OCI-LY3 (cell line): ENCODE results near the gene ARNT2.
A peak's percentile ranks its signal among the peaks of the same experiment; 100 is the strongest.

Experiments
- H2AFZ ChIP-seq: fragments of 200-600, 300-600 bp; shearing (Covaris generic); 2 replicates; pipeline ENCODE4 v1.6.0; 2014; ENCODE audit warnings: antibody characterized with exemption, low read depth, low read length
- H3K27ac ChIP-seq: fragments of 200-600, 300-600 bp; sonication (generic); 2 replicates; pipeline ENCODE4 v1.5.1; 2014; ENCODE audit warnings: mild to moderate bottlenecking, low read length, moderate library complexity, mixed read lengths
- H3K27me3 ChIP-seq: fragments of 200-600, 300-600 bp; sonication (generic); 2 replicates; pipeline ENCODE4 v1.6.1; 2014; ENCODE audit warnings: low read depth, low read length, mixed read lengths
- H3K36me3 ChIP-seq: fragments of 200-600, 300-600 bp; sonication (generic); replicated peaks from 2 replicates; pipeline ENCODE3; 2014; ENCODE audit warnings: low read depth, low read length, mixed read lengths
- H3K4me1 ChIP-seq: fragments of 300-600, 200-600 bp; sonication (generic); 2 replicates; pipeline ENCODE4 v1.6.1; 2014; ENCODE audit warnings: low read length, mixed read lengths
- H3K4me2 ChIP-seq: fragments of 200-600, 300-600 bp; sonication (generic); 2 replicates; pipeline ENCODE4 v1.6.1; 2014; ENCODE audit warnings: low read length, mixed read lengths
- H3K4me3 ChIP-seq: fragments of 300-600, 200-600 bp; sonication (generic); 2 replicates; pipeline ENCODE4 v1.5.1; 2014; ENCODE audit warnings: antibody characterized with exemption, mild to moderate bottlenecking, low read length, moderate library complexity
- H3K79me2 ChIP-seq: fragments of 300-600, 200-600 bp; shearing (Covaris generic); 2 replicates; pipeline ENCODE4 v1.6.1; 2014; ENCODE audit warnings: mild to moderate bottlenecking, low read length, mixed read lengths
- H3K9ac ChIP-seq: fragments of 300-600, 200-600 bp; shearing (Covaris generic); 2 replicates; pipeline ENCODE4 v1.6.0; 2014; ENCODE audit warnings: mild to moderate bottlenecking, low read length, moderate library complexity
- H3K9me3 ChIP-seq: fragments of 200-600, 300-600 bp; shearing (Covaris generic); 2 replicates; pipeline ENCODE4 v1.6.1; 2014; ENCODE audit warnings: low read length, mixed read lengths; ENCODE audit not compliant: insufficient read depth
- H4K20me1 ChIP-seq: fragments of 200-600, 300-600 bp; sonication (generic); 2 replicates; pipeline ENCODE4 v1.6.1; 2016; ENCODE audit warnings: low read length, mixed read lengths; ENCODE audit not compliant: insufficient read depth
- CTCF ChIP-seq: fragments of 200-600, 300-600 bp; sonication (generic); IDR thresholded peaks from 2 replicates; pipeline ENCODE4 v1.5.1; 2014; ENCODE audit warnings: antibody characterized with exemption, low read length, low read depth
- EZH2phosphoT487 ChIP-seq: fragments of 200-600 bp; shearing (Covaris generic); IDR thresholded peaks from 2 replicates; pipeline ENCODE4 v1.6.1; 2018; ENCODE audit warnings: antibody characterized with exemption, mixed run types, low read depth

ARNT2 gene

GRCh38 chr15:80531388-80531787 is 127.2 kb downstream of the ARNT2 start:
- Histone ChIP-seq H3K27ac (peak overlapping the region; percentile 96), H3K79me2 (no peaks in the 10 kb centered on the region), H3K4me1 (peaks cover 75% of the 10 kb centered on the region), H3K4me2 (peak overlapping the region; percentile 77), H3K9me3 (peaks cover 26% of the 10 kb centered on the region), H3K27me3 (no peaks in the 10 kb centered on the region), H3K9ac (peak overlapping the region; percentile 91), H2AFZ (no peak overlapping the region; the same call in 1 of the 2 replicates), H3K4me3 (peak overlapping the region; percentile 16; the same call in 1 of the 2 replicates), H3K36me3 (peaks cover 41% of the 10 kb centered on the region), H4K20me1 (no peaks in the 10 kb centered on the region)
- TF ChIP-seq EZH2phosphoT487 (no peak), CTCF (no peak)

GRCh38 chr15:80531796-80532195 is 127.6 kb downstream of the ARNT2 start:
- H2AFZ ChIP-seq: no peak overlapping the region
- H3K9ac ChIP-seq: peak overlapping the region; percentile 91; the same call in 1 of the 2 replicates
- H3K79me2 ChIP-seq: no peaks in the 10 kb centered on the region
- peaks cover 39% of the 10 kb centered on the region for H3K36me3 ChIP-seq
- no peak overlapping the region for H3K4me2 ChIP-seq
- peaks cover 75% of the 10 kb centered on the region for H3K4me1 ChIP-seq
- TF ChIP-seq EZH2phosphoT487 (no peak), CTCF (no peak)
- no peaks in the 10 kb centered on the region for H4K20me1 ChIP-seq
- no peak overlapping the region for H3K4me3 ChIP-seq
- peak overlapping the region; percentile 96 for H3K27ac ChIP-seq
- H3K9me3 ChIP-seq: peaks cover 26% of the 10 kb centered on the region
- H3K27me3 ChIP-seq: no peaks in the 10 kb centered on the region

GRCh38 chr15:80533790-80534333 is 129.7 kb downstream of the ARNT2 start:
- Histone ChIP-seq H3K4me3 (no peak overlapping the region), H3K79me2 (no peaks in the 10 kb centered on the region), H3K27ac (no peak overlapping the region), H3K36me3 (peaks cover 28% of the 10 kb centered on the region), H2AFZ (no peak overlapping the region), H3K9me3 (peaks cover 21% of the 10 kb centered on the region), H3K4me1 (peaks cover 65% of the 10 kb centered on the region), H3K4me2 (no peak overlapping the region), H3K9ac (no peak overlapping the region), H4K20me1 (no peaks in the 10 kb centered on the region), H3K27me3 (no peaks in the 10 kb centered on the region)
- TF ChIP-seq EZH2phosphoT487 (no peak), CTCF (no peak)

- TF ChIP-seq CTCF (no peak), EZH2phosphoT487 (no peak)
- H3K9me3 ChIP-seq: peaks cover 21% of the 10 kb centered on the region
- no peak overlapping the region for H3K4me3 ChIP-seq
- no peaks in the 10 kb centered on the region for H3K27me3 ChIP-seq
- peak overlapping the region; percentile 34 for H3K9ac ChIP-seq
- peaks cover 28% of the 10 kb centered on the region for H3K36me3 ChIP-seq
- no peaks in the 10 kb centered on the region for H4K20me1 ChIP-seq
- H3K4me2 ChIP-seq: peak overlapping the region; percentile 42
- H2AFZ ChIP-seq: peak overlapping the region; percentile 95
- peak overlapping the region; percentile 59 for H3K27ac ChIP-seq
- no peaks in the 10 kb centered on the region for H3K79me2 ChIP-seq
- H3K4me1 ChIP-seq: peaks cover 43% of the 10 kb centered on the region
Observed at GRCh38 chr15:80536231-80536630, 132.0 kb downstream of the ARNT2 start.
